Liver (tissue), 9 donors: ENCODE data around the gene WDR11. TPM values are rescaled to one million over a fixed set of nuclear protein-coding genes. Genes with fewer than 3 reads are reported as not detected.

Experiments used
- DNase-seq: peaks from one replicate; pipeline ENCODE4 v3.0.0-alpha.2; 2017; ENCODE audit warnings: low spot score
- H3K27ac ChIP-seq, 2 donors: one replicate each; pipeline ENCODE4 v1.7.0; 2013; ENCODE audit warnings: inconsistent platforms in 2 of 2, low read length in 2 of 2, control low read depth in 1 of 2, low read depth in 1 of 2, mild to moderate bottlenecking in 1 of 2
- H3K27me3 ChIP-seq, 4 donors: one replicate each; pipeline versions ENCODE4 v1.6.1 to v1.7.0; 2013; ENCODE audit warnings: low read length in 3 of 4, inconsistent platforms in 1 of 4, mild to moderate bottlenecking in 1 of 4, moderate library complexity in 1 of 4; ENCODE audit not compliant: control insufficient read depth in 4 of 4, insufficient read depth in 4 of 4
- H3K36me3 ChIP-seq, 4 donors: one replicate each; pipeline versions ENCODE4 v1.6.1 to v1.7.0; 2013; ENCODE audit warnings: low read length in 3 of 4, mild to moderate bottlenecking in 3 of 4, low read depth in 1 of 4, moderate library complexity in 1 of 4; ENCODE audit not compliant: control insufficient read depth in 4 of 4, insufficient read depth in 3 of 4
- H3K4me1 ChIP-seq, 4 donors: one replicate each; pipeline versions ENCODE4 v1.6.1 to v1.7.0; 2013; ENCODE audit warnings: low read length in 3 of 4, mild to moderate bottlenecking in 3 of 4, moderate library complexity in 1 of 4; ENCODE audit not compliant: control insufficient read depth in 4 of 4, insufficient read depth in 4 of 4
- H3K4me3 ChIP-seq, 3 donors: one replicate each; pipeline versions ENCODE4 v1.6.1 to v1.7.0; 2013; ENCODE audit warnings: low read length in 3 of 3, control low read depth in 1 of 3, low read depth in 1 of 3, mild to moderate bottlenecking in 1 of 3
- H3K9ac ChIP-seq, 2 donors: one replicate each; pipeline ENCODE4 v1.7.0; 2013; ENCODE audit warnings: low read length in 2 of 2, mild to moderate bottlenecking in 2 of 2, moderate library complexity in 2 of 2, control low read depth in 1 of 2, low read depth in 1 of 2
- H3K9me3 ChIP-seq, 4 donors: one replicate each; pipeline versions ENCODE4 v1.6.1 to v1.7.0; 2013; ENCODE audit warnings: low read length in 3 of 4; ENCODE audit not compliant: control insufficient read depth in 4 of 4
- EGR1 ChIP-seq, 2 donors: IDR thresholded peaks; 2 replicates each; pipeline ENCODE4 v1.6.1; 2016 to 2018; ENCODE audit warnings: antibody characterized with exemption in 2 of 2, low read depth in 2 of 2
- FOXA1 ChIP-seq: IDR thresholded peaks from 2 replicates; pipeline ENCODE4 v1.6.1; 2016; ENCODE audit warnings: antibody characterized with exemption
- FOXA2 ChIP-seq: IDR thresholded peaks from 2 replicates; pipeline ENCODE4 v1.6.1; 2016; ENCODE audit warnings: antibody characterized with exemption
- GABPA ChIP-seq, 2 donors: IDR thresholded peaks in 1 of 2; conservative IDR thresholded peaks in 1 of 2; 2 replicates each; pipeline ENCODE4 v1.6.1; 2016; ENCODE audit warnings: antibody characterized with exemption in 2 of 2, mild to moderate bottlenecking in 1 of 2, moderate library complexity in 1 of 2
- HNF4A ChIP-seq, 2 donors: conservative IDR thresholded peaks; 2 replicates each; pipeline ENCODE4 v1.6.1; 2016; ENCODE audit warnings: antibody characterized with exemption in 2 of 2, mild to moderate bottlenecking in 2 of 2
- HNF4G ChIP-seq: IDR thresholded peaks from 2 replicates; pipeline ENCODE4 v1.6.1; 2016; ENCODE audit warnings: antibody characterized with exemption
- JUND ChIP-seq, 2 donors: IDR thresholded peaks; 2 replicates each; pipeline ENCODE4 v1.6.1; 2016; ENCODE audit warnings: antibody characterized with exemption in 2 of 2
- NR2F2 ChIP-seq: IDR thresholded peaks from 2 replicates; pipeline ENCODE4 v1.6.1; 2016; ENCODE audit warnings: antibody characterized with exemption
- RAD21 ChIP-seq, 2 donors: IDR thresholded peaks; 2 replicates each; pipeline ENCODE4 v1.6.1; 2016; ENCODE audit warnings: antibody characterized with exemption in 2 of 2, mild to moderate bottlenecking in 2 of 2
- SP1 ChIP-seq: IDR thresholded peaks from 2 replicates; pipeline ENCODE4 v1.6.1; 2018; ENCODE audit warnings: antibody characterized with exemption, mild to moderate bottlenecking
- TAF1 ChIP-seq: conservative IDR thresholded peaks from 2 replicates; pipeline ENCODE4 v1.6.1; 2016; ENCODE audit warnings: antibody characterized with exemption, mild to moderate bottlenecking
- YY1 ChIP-seq: IDR thresholded peaks from 2 replicates; pipeline ENCODE4 v1.6.1; 2016; ENCODE audit warnings: antibody characterized with exemption, mild to moderate bottlenecking
- WGBS: extraction: QIAGEN DNeasy Blood & Tissue Kit; methylation state at CpG from one replicate; pipeline ENCODE4 v1.1.7; 2013; 5-methylcytosine and 5-hydroxymethylcytosine counted together
- polyA plus RNA-seq, 2 donors: library from polyadenylated mRNA; stranded (reverse) in 1 of 2; unstranded in 1 of 2; fragments of 200-250 nt in 1 of 2; fragments of >200 nt in 1 of 2; fragmentation: Nextera tagmentation in 1 of 2; extraction: Ambion mirVana in 1 of 2; gene quantifications; one replicate each; pipeline versions ENCODE4 v1.2.1 to v1.2.3, GENCODE V29; 2013 to 2015
- total RNA-seq, 2 donors: library from RNA; depleted of rRNA; stranded (reverse); fragments of >200 nt; gene quantifications; one replicate each; pipeline ENCODE4 v1.2.3, GENCODE V29; 2014
- TF ChIP-seq, protein P1 (sequence below): IDR thresholded peaks from 2 replicates; pipeline ENCODE4 v1.6.1; 2016; ENCODE audit warnings: antibody characterized with exemption
- TF ChIP-seq, protein P2 (sequence below): IDR thresholded peaks from 2 replicates; pipeline ENCODE4 v1.6.1; 2016; ENCODE audit warnings: antibody characterized with exemption, mild to moderate bottlenecking
- TF ChIP-seq, protein P3 (sequence below): IDR thresholded peaks from 2 replicates; pipeline ENCODE4 v1.6.1; 2016; ENCODE audit warnings: antibody characterized with exemption
- TF ChIP-seq, protein P4 (sequence below): fragments of 150-350 bp; IDR thresholded peaks from 2 replicates; pipeline ENCODE4 v1.5.1; 2017; ENCODE audit warnings: improper control_type of control experiment, low read depth, low read length; ENCODE audit not compliant: missing input control
- TF ChIP-seq, protein P5 (sequence below): IDR thresholded peaks from 2 replicates; pipeline ENCODE4 v1.6.1; 2016; ENCODE audit warnings: antibody characterized with exemption
- donor health status: healthy.
- donor health status: healthy.
- donor health status: healthy.
- donor health status: healthy.
- donor health status: healthy.

The WDR11 gene
- total and polyA plus RNA-seq, 4 donors: 12.5 to 51.0 (median 21.0) TPM

DNA sequence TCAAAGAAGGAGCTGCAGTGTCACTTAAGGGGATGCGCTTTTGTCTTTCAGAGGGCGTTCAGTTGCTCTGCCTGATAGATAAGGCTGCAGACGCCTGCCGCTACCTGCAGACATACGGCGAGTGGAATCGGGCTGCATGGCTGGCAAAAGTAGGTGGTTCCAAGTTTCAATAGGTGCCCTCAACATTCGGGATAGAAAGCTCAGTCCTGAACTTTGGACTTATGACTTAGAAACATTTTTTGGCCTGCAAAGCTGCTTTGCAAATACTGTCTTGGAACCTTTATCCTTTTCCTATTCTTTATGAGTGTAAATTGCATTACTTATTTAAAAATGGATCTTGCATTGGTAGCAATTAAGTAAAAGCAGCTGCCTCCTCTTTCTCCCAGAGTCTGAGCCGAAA lies 54.1 kb downstream of the WDR11 start:
- H3K4me3 ChIP-seq: no peak overlapping the region
- H3K9ac ChIP-seq: no peak overlapping the region
- DNase-seq: no peak
- H3K27me3 ChIP-seq: no peaks in the 10 kb centered on the region
- TF ChIP-seq, protein P1, sequence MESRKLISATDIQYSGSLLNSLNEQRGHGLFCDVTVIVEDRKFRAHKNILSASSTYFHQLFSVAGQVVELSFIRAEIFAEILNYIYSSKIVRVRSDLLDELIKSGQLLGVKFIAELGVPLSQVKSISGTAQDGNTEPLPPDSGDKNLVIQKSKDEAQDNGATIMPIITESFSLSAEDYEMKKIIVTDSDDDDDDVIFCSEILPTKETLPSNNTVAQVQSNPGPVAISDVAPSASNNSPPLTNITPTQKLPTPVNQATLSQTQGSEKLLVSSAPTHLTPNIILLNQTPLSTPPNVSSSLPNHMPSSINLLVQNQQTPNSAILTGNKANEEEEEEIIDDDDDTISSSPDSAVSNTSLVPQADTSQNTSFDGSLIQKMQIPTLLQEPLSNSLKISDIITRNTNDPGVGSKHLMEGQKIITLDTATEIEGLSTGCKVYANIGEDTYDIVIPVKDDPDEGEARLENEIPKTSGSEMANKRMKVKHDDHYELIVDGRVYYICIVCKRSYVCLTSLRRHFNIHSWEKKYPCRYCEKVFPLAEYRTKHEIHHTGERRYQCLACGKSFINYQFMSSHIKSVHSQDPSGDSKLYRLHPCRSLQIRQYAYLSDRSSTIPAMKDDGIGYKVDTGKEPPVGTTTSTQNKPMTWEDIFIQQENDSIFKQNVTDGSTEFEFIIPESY: no peak
- TF ChIP-seq, protein P2, sequence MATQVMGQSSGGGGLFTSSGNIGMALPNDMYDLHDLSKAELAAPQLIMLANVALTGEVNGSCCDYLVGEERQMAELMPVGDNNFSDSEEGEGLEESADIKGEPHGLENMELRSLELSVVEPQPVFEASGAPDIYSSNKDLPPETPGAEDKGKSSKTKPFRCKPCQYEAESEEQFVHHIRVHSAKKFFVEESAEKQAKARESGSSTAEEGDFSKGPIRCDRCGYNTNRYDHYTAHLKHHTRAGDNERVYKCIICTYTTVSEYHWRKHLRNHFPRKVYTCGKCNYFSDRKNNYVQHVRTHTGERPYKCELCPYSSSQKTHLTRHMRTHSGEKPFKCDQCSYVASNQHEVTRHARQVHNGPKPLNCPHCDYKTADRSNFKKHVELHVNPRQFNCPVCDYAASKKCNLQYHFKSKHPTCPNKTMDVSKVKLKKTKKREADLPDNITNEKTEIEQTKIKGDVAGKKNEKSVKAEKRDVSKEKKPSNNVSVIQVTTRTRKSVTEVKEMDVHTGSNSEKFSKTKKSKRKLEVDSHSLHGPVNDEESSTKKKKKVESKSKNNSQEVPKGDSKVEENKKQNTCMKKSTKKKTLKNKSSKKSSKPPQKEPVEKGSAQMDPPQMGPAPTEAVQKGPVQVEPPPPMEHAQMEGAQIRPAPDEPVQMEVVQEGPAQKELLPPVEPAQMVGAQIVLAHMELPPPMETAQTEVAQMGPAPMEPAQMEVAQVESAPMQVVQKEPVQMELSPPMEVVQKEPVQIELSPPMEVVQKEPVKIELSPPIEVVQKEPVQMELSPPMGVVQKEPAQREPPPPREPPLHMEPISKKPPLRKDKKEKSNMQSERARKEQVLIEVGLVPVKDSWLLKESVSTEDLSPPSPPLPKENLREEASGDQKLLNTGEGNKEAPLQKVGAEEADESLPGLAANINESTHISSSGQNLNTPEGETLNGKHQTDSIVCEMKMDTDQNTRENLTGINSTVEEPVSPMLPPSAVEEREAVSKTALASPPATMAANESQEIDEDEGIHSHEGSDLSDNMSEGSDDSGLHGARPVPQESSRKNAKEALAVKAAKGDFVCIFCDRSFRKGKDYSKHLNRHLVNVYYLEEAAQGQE: no peak
- TF ChIP-seq HNF4A (conservative IDR thresholded peaks at IDR 0.05): peak; percentile 9 to 32
- TF ChIP-seq FOXA2: no peak
- H3K36me3 ChIP-seq: peaks cover 14 to 88% (median 65%) of the 10 kb centered on the region in 4 donors
- H3K4me1 ChIP-seq: no peaks in the 10 kb centered on the region
- H3K27ac ChIP-seq: no peak overlapping the region
- 86% methylated on average over 9 of the region's 9 CpGs for WGBS
- peaks cover 0 to 8% (median 5%) of the 10 kb centered on the region in 4 donors for H3K9me3 ChIP-seq

DNA sequence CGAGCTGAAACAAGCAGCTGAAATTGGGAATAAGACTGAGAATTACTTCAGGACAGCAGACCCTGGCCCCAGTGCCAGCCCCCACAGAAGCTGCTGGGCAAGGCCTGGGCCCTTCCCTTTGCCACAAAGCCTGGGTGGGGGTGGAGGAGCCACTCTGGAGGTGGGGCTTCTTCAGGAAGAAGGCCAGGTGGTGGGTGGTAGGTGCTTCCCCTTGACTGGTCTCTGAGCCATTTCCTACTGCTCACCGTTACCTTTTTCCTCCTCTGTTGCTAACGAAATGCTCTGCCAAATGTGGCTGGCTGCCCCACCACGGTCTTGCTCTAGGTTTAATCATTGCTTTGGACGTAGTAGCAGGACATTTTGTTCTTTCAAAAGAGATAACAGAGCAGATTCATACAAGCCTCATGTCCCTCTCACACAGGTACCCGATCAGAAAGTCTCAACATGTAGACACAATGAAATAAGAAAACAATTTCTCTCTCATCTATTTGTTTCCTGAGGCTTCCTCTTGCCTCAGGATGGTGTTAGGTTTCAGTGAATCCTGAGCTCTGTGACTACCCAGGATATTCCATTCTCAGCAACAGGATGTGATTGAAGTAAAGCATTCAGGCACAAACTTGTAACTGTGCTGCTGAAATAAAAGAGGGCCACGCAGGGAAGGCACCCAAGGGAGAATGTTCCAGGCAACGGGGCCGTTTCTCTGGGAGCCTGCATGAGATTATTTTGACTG lies 66.5 kb downstream of the WDR11 start:
- H3K4me1 ChIP-seq: no peaks in the 10 kb centered on the region
- H3K36me3 ChIP-seq: no peaks in the 10 kb centered on the region
- DNase-seq: no peak
- WGBS: 84% methylated on average over 9 of the region's 9 CpGs
- TF ChIP-seq FOXA2 (no peak), NR2F2 (no peak), RAD21 (IDR thresholded peaks at IDR 0.05) (no peak), JUND (IDR thresholded peaks at IDR 0.05) (no peak), TAF1 (no peak), HNF4A (conservative IDR thresholded peaks at IDR 0.05) (no peak), HNF4G (no peak), YY1 (no peak), GABPA (IDR thresholded peaks at IDR 0.05 in 1 of 2, conservative IDR thresholded peaks at IDR 0.05 in 1 of 2) (no peak), FOXA1 (no peak), EGR1 (IDR thresholded peaks at IDR 0.05; ENCODE audit: low read depth in 2 of 2) (no peak), SP1 (no peak)
- TF ChIP-seq, protein P3, sequence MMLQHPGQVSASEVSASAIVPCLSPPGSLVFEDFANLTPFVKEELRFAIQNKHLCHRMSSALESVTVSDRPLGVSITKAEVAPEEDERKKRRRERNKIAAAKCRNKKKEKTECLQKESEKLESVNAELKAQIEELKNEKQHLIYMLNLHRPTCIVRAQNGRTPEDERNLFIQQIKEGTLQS: no peak
- TF ChIP-seq, protein P2: no peak
- TF ChIP-seq, protein P4, sequence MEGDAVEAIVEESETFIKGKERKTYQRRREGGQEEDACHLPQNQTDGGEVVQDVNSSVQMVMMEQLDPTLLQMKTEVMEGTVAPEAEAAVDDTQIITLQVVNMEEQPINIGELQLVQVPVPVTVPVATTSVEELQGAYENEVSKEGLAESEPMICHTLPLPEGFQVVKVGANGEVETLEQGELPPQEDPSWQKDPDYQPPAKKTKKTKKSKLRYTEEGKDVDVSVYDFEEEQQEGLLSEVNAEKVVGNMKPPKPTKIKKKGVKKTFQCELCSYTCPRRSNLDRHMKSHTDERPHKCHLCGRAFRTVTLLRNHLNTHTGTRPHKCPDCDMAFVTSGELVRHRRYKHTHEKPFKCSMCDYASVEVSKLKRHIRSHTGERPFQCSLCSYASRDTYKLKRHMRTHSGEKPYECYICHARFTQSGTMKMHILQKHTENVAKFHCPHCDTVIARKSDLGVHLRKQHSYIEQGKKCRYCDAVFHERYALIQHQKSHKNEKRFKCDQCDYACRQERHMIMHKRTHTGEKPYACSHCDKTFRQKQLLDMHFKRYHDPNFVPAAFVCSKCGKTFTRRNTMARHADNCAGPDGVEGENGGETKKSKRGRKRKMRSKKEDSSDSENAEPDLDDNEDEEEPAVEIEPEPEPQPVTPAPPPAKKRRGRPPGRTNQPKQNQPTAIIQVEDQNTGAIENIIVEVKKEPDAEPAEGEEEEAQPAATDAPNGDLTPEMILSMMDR: no peak
- TF ChIP-seq, protein P1: no peak
- TF ChIP-seq, protein P5, sequence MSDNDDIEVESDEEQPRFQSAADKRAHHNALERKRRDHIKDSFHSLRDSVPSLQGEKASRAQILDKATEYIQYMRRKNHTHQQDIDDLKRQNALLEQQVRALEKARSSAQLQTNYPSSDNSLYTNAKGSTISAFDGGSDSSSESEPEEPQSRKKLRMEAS: no peak
- no peak overlapping the region for H3K27ac ChIP-seq
- H3K4me3 ChIP-seq: no peak overlapping the region
- no peaks in the 10 kb centered on the region for H3K27me3 ChIP-seq
- H3K9ac ChIP-seq: no peak overlapping the region
- H3K9me3 ChIP-seq: peaks cover 3 to 14% (median 10%) of the 10 kb centered on the region in 4 donors
